ENCODE measurements around the gene USP11. TPM values are rescaled to one million over a fixed set of nuclear protein-coding genes. Genes with fewer than 3 reads are reported as not detected.
A peak's percentile ranks its signal among the peaks of the same experiment; 100 is the strongest.

USP11 gene
- total and polyA plus RNA-seq, 5 experiments from 2014 or later = 130 to 195 (median 171) TPM

GRCh38 chrX:47194194-47194787 lies 38.5 kb upstream of the USP11 start:
- DNase-seq (no peak), ATAC-seq (peak in 1 of 2 donors; percentile 0)
- no peaks in the 10 kb centered on the region for H3K27me3 Mint-ChIP-seq
- H3K4me3 Mint-ChIP-seq = peak overlapping the region; percentile 92 to 100 (median 98)
- POLR2A ChIA-PET = interaction anchor here (0.9 to 2.9 kb wide), 4 partner anchors 24 to 190 kb away, joined by 3 to 11 read pairs (median 4); partner anchors contain the start of genes RBM10 and USP11
- H3K4me1 Mint-ChIP-seq = peaks cover 28 to 63% (median 54%) of the 10 kb centered on the region in 4 donors
- H3K27ac Mint-ChIP-seq = peak overlapping the region; percentile 78 to 100 (median 100)
- no peaks in the 10 kb centered on the region for H3K9me3 Mint-ChIP-seq
- peaks cover 0 to 12% (median 0%) of the 10 kb centered on the region in 3 donors for H3K36me3 Mint-ChIP-seq

- no peak for DNase-seq
- H3K36me3 Mint-ChIP-seq = peaks cover 0 to 30% (median 0%) of the 10 kb centered on the region in 3 donors
- no peaks in the 10 kb centered on the region for H3K9me3 Mint-ChIP-seq
- ATAC-seq = no peak
- H3K27ac Mint-ChIP-seq = peak overlapping the region; percentile 79 to 100 (median 98)
- peak overlapping the region; percentile 73 to 100 (median 97) for H3K4me3 Mint-ChIP-seq
- H3K4me1 Mint-ChIP-seq = peaks cover 23 to 57% (median 48%) of the 10 kb centered on the region in 4 donors
- POLR2A ChIA-PET = interaction anchor here (0.6 to 2.9 kb wide), 3 partner anchors 10 to 186 kb away, joined by 3 to 11 read pairs (median 3); partner anchors contain the start of gene USP11
- no peaks in the 10 kb centered on the region for H3K27me3 Mint-ChIP-seq
Observed at GRCh38 chrX:47196098-47196497, 36.7 kb upstream of the USP11 start.

GRCh38 chrX:47197526-47197925 lies 35.3 kb upstream of the USP11 start:
- Mint-ChIP-seq H3K4me3 (peak overlapping the region in 5 of 10 donors; percentile 36 to 100 (median 73)), H3K36me3 (peaks cover 2 to 44% (median 8%) of the 10 kb centered on the region in 3 donors), H3K27me3 (no peaks in the 10 kb centered on the region), H3K27ac (peak overlapping the region in 7 of 10 donors; percentile 2 to 92 (median 75)), H3K4me1 (peaks cover 23 to 52% (median 44%) of the 10 kb centered on the region in 4 donors), H3K9me3 (no peaks in the 10 kb centered on the region)
- ATAC-seq = no peak
- no peak for DNase-seq
- POLR2A ChIA-PET = interaction anchor here (0.6 kb wide), 2 partner anchors 303 to 358 kb away, joined by 3 to 4 read pairs; no protein-coding TSS in a partner anchor

GRCh38 chrX:47198026-47198686 lies 34.7 kb upstream of the USP11 start:
- Mint-ChIP-seq H3K4me1 (peaks cover 23 to 48% (median 40%) of the 10 kb centered on the region in 4 donors), H3K9me3 (no peaks in the 10 kb centered on the region), H3K27ac (peak overlapping the region in 6 of 10 donors; percentile 10 to 85 (median 36)), H3K27me3 (no peaks in the 10 kb centered on the region), H3K36me3 (peaks cover 2 to 50% (median 8%) of the 10 kb centered on the region in 3 donors), H3K4me3 (peak overlapping the region in 1 of 10 donors; percentile 40)
- POLR2A ChIA-PET = interaction anchor here (0.6 kb wide), 2 partner anchors 300 to 303 kb away, joined by 3 read pairs; no protein-coding TSS in a partner anchor
- ATAC-seq = no peak
- DNase-seq = no peak

GRCh38 chrX:47198687-47199080 lies 34.1 kb upstream of the USP11 start:
- H3K9me3 Mint-ChIP-seq = no peaks in the 10 kb centered on the region
- no peak overlapping the region for H3K4me3 Mint-ChIP-seq
- H3K27me3 Mint-ChIP-seq = no peaks in the 10 kb centered on the region
- peaks cover 19 to 44% (median 35%) of the 10 kb centered on the region in 4 donors for H3K4me1 Mint-ChIP-seq
- H3K36me3 Mint-ChIP-seq = peaks cover 2 to 53% (median 8%) of the 10 kb centered on the region in 3 donors
- POLR2A ChIA-PET = interaction anchor here (0.6 to 0.9 kb wide), 2 partner anchors 10 to 299 kb away, joined by 3 read pairs; no protein-coding TSS in a partner anchor
- peak overlapping the region in 2 of 10 donors; percentile 15 to 46 for H3K27ac Mint-ChIP-seq
- no peak for ATAC-seq
- DNase-seq = no peak

- no peak for ATAC-seq
- Mint-ChIP-seq H3K9me3 (no peaks in the 10 kb centered on the region), H3K27ac (peak overlapping the region in 2 of 10 donors; percentile 8 to 40), H3K36me3 (peaks cover 2 to 59% (median 8%) of the 10 kb centered on the region in 3 donors), H3K4me3 (no peak overlapping the region), H3K27me3 (no peaks in the 10 kb centered on the region), H3K4me1 (peaks cover 19 to 44% (median 33%) of the 10 kb centered on the region in 4 donors)
- no peak for DNase-seq
- POLR2A ChIA-PET = interaction anchor here (0.7 to 0.9 kb wide), 2 partner anchors 9 to 186 kb away, joined by 3 read pairs; no protein-coding TSS in a partner anchor
Observed at GRCh38 chrX:47199286-47199685, 33.5 kb upstream of the USP11 start.

GRCh38 chrX:47200385-47201150 lies 32.2 kb upstream of the USP11 start:
- H3K27ac Mint-ChIP-seq = peak overlapping the region in 5 of 10 donors; percentile 35 to 88 (median 59)
- DNase-seq (no peak), ATAC-seq (no peak)
- no peaks in the 10 kb centered on the region for H3K27me3 Mint-ChIP-seq
- peaks cover 14 to 36% (median 21%) of the 10 kb centered on the region in 4 donors for H3K4me1 Mint-ChIP-seq
- H3K36me3 Mint-ChIP-seq = peaks cover 2 to 68% (median 12%) of the 10 kb centered on the region in 3 donors
- POLR2A ChIA-PET = interaction anchor here (0.8 to 1.7 kb wide), 2 partner anchors 10 to 11 kb away, joined by 4 read pairs; no protein-coding TSS in a partner anchor
- no peaks in the 10 kb centered on the region for H3K9me3 Mint-ChIP-seq
- no peak overlapping the region for H3K4me3 Mint-ChIP-seq

GRCh38 chrX:47201345-47201944 lies 31.4 kb upstream of the USP11 start:
- peak overlapping the region in 5 of 10 donors; percentile 28 to 88 (median 62) for H3K27ac Mint-ChIP-seq
- POLR2A ChIA-PET = interaction anchor here (0.8 to 1.7 kb wide), 2 partner anchors 10 to 11 kb away, joined by 4 read pairs; no protein-coding TSS in a partner anchor
- H3K27me3 Mint-ChIP-seq = no peaks in the 10 kb centered on the region
- DNase-seq (no peak), ATAC-seq (no peak)
- peaks cover 2 to 75% (median 12%) of the 10 kb centered on the region in 3 donors for H3K36me3 Mint-ChIP-seq
- no peak overlapping the region for H3K4me3 Mint-ChIP-seq
- no peaks in the 10 kb centered on the region for H3K9me3 Mint-ChIP-seq
- peaks cover 6 to 27% (median 12%) of the 10 kb centered on the region in 4 donors for H3K4me1 Mint-ChIP-seq

- H3K27ac Mint-ChIP-seq = peak overlapping the region in 1 of 10 donors; percentile 37
- H3K36me3 Mint-ChIP-seq = peaks cover 2 to 84% (median 18%) of the 10 kb centered on the region in 3 donors
- H3K4me3 Mint-ChIP-seq = no peak overlapping the region
- H3K4me1 Mint-ChIP-seq = peaks cover 4 to 18% (median 5%) of the 10 kb centered on the region in 4 donors
- POLR2A ChIA-PET = interaction anchor here (1.7 kb wide), 1 partner anchor 12 kb away, joined by 4 read pairs; no protein-coding TSS in a partner anchor
- no peak for DNase-seq
- H3K27me3 Mint-ChIP-seq = no peaks in the 10 kb centered on the region
- no peak for ATAC-seq
- no peaks in the 10 kb centered on the region for H3K9me3 Mint-ChIP-seq
Observed at GRCh38 chrX:47202316-47202715, 30.5 kb upstream of the USP11 start.

- ATAC-seq (no peak), DNase-seq (no peak)
- Mint-ChIP-seq H3K9me3 (no peaks in the 10 kb centered on the region), H3K27ac (peak overlapping the region in 2 of 10 donors; percentile 29 to 74), H3K4me3 (no peak overlapping the region), H3K27me3 (no peaks in the 10 kb centered on the region), H3K4me1 (peaks cover 0 to 13% (median 2%) of the 10 kb centered on the region in 4 donors), H3K36me3 (peaks cover 2 to 86% (median 19%) of the 10 kb centered on the region in 3 donors)
- POLR2A ChIA-PET = no interaction called here
Observed at GRCh38 chrX:47202877-47203276, 29.9 kb upstream of the USP11 start.

- ATAC-seq = no peak
- no peak overlapping the region for H3K4me3 Mint-ChIP-seq
- DNase-seq = no peak
- peaks cover 2 to 83% (median 19%) of the 10 kb centered on the region in 3 donors for H3K36me3 Mint-ChIP-seq
- no peaks in the 10 kb centered on the region for H3K27me3 Mint-ChIP-seq
- peaks cover 0 to 1% (median 0%) of the 10 kb centered on the region in 4 donors for H3K4me1 Mint-ChIP-seq
- H3K9me3 Mint-ChIP-seq = no peaks in the 10 kb centered on the region
- POLR2A ChIA-PET = interaction anchor here (1.5 kb wide), 1 partner anchor 8 kb away, joined by 3 read pairs; no protein-coding TSS in a partner anchor
- peak overlapping the region in 1 of 10 donors; percentile 18 for H3K27ac Mint-ChIP-seq
Observed at GRCh38 chrX:47204970-47205369, 27.8 kb upstream of the USP11 start.
